K562 (cell line): ENCODE results near the gene POU3F1. TPM values are rescaled to one million over a fixed set of nuclear protein-coding genes. Genes with fewer than 3 reads are reported as not detected.

Experiments
- ATAC-seq: fragments of 200-7000 bp; cut with Tn5 transposase; 3 replicates; pipeline ENCODE4 v1.9.1; 2020; ENCODE audit warnings: moderate library complexity
- BruUV-seq: library from RNA; stranded (reverse); fragments of 400-500 nt; replicated peaks from 2 replicates; lab custom pipeline; 2021; lab: Mats Ljungman, UMichigan
- CTCF ChIA-PET: fragments of 300-600 bp; formaldehyde crosslinking; extraction: SDS; loops from one replicate; lab custom pipeline; 2021; ENCODE audit warnings: low intra/inter-chr PET ratio; lab: Yijun Ruan, JAX
- POLR2A ChIA-PET: fragments of 300-600, 350-650 bp; sonication (Branson Sonifier 250); formaldehyde crosslinking; extraction: SDS; loops from one replicate; lab custom pipeline; 2021; ENCODE audit warnings: antibody characterized with exemption, inconsistent platforms; lab: Yijun Ruan, JAX
- DNase-seq, 4 experiments: peaks; one replicate each; pipeline versions ENCODE4 v3.0.0 to v3.0.0-alpha.2; 2011 to 2018; ENCODE audit warnings: low spot score in 3 of 4, mixed read lengths in 3 of 4; ENCODE audit errors: extremely low read depth in 1 of 4
- FAIRE-seq: peaks from 2 replicates; lab custom pipeline; 2011; peaks lifted over from hg19 to GRCh38; lab: Jason Lieb, UNC
- H2AFZ ChIP-seq: 2 replicates; pipeline ENCODE4 v1.6.0; 2011; ENCODE audit warnings: low read depth, low read length, control low read depth, inconsistent platforms
- H3K27ac ChIP-seq: fragments of 200-600 bp; 3 replicates; pipeline ENCODE4 v1.8.0; 2011; ENCODE audit warnings: low read depth, mild to moderate bottlenecking, control low read depth, inconsistent platforms, low read length, moderate library complexity, mixed read lengths; ENCODE audit errors: extremely low read depth
- H3K27me3 ChIP-seq, 2 experiments: fragments of 300-600 bp in 1 of 2; 2 replicates in 1 of 2; 3 replicates in 1 of 2; pipeline versions ENCODE4 v1.6.0 to v1.8.0; 2011; ENCODE audit warnings: inconsistent platforms in 2 of 2, low read length in 2 of 2, mild to moderate bottlenecking in 1 of 2, mixed read lengths in 1 of 2, moderate library complexity in 1 of 2; ENCODE audit not compliant: control insufficient read depth in 2 of 2, insufficient read depth in 2 of 2
- H3K36me3 ChIP-seq: fragments of 300-600 bp; 3 replicates; pipeline ENCODE4 v1.8.0; 2011; ENCODE audit warnings: mild to moderate bottlenecking, low read length, inconsistent platforms; ENCODE audit not compliant: control insufficient read depth, insufficient read depth
- H3K4me1 ChIP-seq, 2 experiments: fragments of 200-600 bp in 1 of 2; replicated peaks in 1 of 2; 2 replicates in 1 of 2; 3 replicates in 1 of 2; pipeline versions ENCODE4 v1.5.1 to v1.8.0; 2011; ENCODE audit warnings: inconsistent platforms in 2 of 2, low read length in 2 of 2, mild to moderate bottlenecking in 1 of 2, mixed read lengths in 1 of 2, moderate library complexity in 1 of 2; ENCODE audit not compliant: control insufficient read depth in 2 of 2, insufficient read depth in 2 of 2
- H3K4me2 ChIP-seq: 2 replicates; pipeline ENCODE4 v1.6.1; 2011; ENCODE audit warnings: low read length, control low read depth, inconsistent platforms, mixed read lengths; ENCODE audit not compliant: insufficient read depth
- H3K4me3 ChIP-seq: fragments of 200-600 bp; sonication (generic), shearing (Covaris generic); 2 replicates; pipeline ENCODE4 v1.5.1; 2016; ENCODE audit warnings: control low read depth, inconsistent platforms
- H3K79me2 ChIP-seq: fragments of 200-600 bp; 3 replicates; pipeline ENCODE4 v1.8.0; 2011; ENCODE audit warnings: low read length, inconsistent platforms; ENCODE audit not compliant: control insufficient read depth, insufficient read depth
- H3K9ac ChIP-seq, 2 experiments: 2 replicates each; pipeline versions ENCODE4 v1.6.0 to v1.6.1; 2011; ENCODE audit warnings: low read depth in 2 of 2, low read length in 2 of 2, control low read depth in 1 of 2, inconsistent platforms in 1 of 2, mild to moderate bottlenecking in 1 of 2, mixed read lengths in 1 of 2; ENCODE audit not compliant: insufficient read depth in 1 of 2
- H3K9me1 ChIP-seq: one replicate; pipeline ENCODE4 v1.6.0; 2011; ENCODE audit warnings: inconsistent platforms, mild to moderate bottlenecking, low read length, moderate library complexity; ENCODE audit not compliant: control insufficient read depth, insufficient read depth
- H3K9me3 ChIP-seq: replicated peaks from 2 replicates; pipeline ENCODE4 v1.5.1; 2011; ENCODE audit warnings: low read depth, low read length, inconsistent platforms; ENCODE audit not compliant: control insufficient read depth, insufficient read depth
- H4K20me1 ChIP-seq: replicated peaks from 2 replicates; pipeline ENCODE4 v1.6.1; 2011; ENCODE audit warnings: low read length, inconsistent platforms, mixed read lengths; ENCODE audit not compliant: control insufficient read depth, insufficient read depth
- CEBPB ChIP-seq: fragments of 450-650 bp; IDR thresholded peaks from 2 replicates; pipeline ENCODE4 v1.6.1; 2016; ENCODE audit warnings: missing genetic modification characterization, missing compliant biosample characterization
- KLF1 ChIP-seq: fragments of 450-650 bp; IDR thresholded peaks from 2 replicates; pipeline ENCODE4 v1.6.1; 2016; ENCODE audit warnings: missing genetic modification characterization, missing compliant biosample characterization
- NRF1 ChIP-seq, 2 experiments: fragments of 450-650 bp; IDR thresholded peaks in 1 of 2; conservative IDR thresholded peaks in 1 of 2; 2 replicates each; pipeline ENCODE4 v1.6.1; 2014; ENCODE audit warnings: mild to moderate bottlenecking in 2 of 2
- SP1 ChIP-seq: sonication (generic); formaldehyde crosslinking; IDR thresholded peaks from 2 replicates; pipeline ENCODE4 v1.8.1; 2022; ENCODE audit warnings: mild to moderate bottlenecking, missing genetic modification reagents
- WGBS: fragments of 100-300 bp; shearing (Covaris generic); methylation state at CpG from one replicate; pipeline ENCODE4 v1.1.6; 2016; ENCODE audit warnings: low coverage, mixed read lengths; ENCODE audit not compliant: insufficient coverage; ENCODE audit errors: missing lambda C conversion rate; 5-methylcytosine and 5-hydroxymethylcytosine counted together
- in situ Hi-C: fragments of 300-500 bp; cut with MboI; formaldehyde crosslinking; loops from 4 replicates; pipeline ENCODE4 v1.15.0; 2018; ENCODE audit warnings: inconsistent platforms, mixed read lengths
- intact Hi-C: fragments of 100-400 bp; cut with micrococcal nuclease; formaldehyde crosslinking; loops from 2 replicates; pipeline ENCODE4 v1.14.2; 2022
- polyA plus RNA-seq, 8 experiments: library from polyadenylated mRNA; depleted of rRNA in 4 of 8; stranded (reverse) in 5 of 8; unstranded in 3 of 8; fragments of >200 nt; fragmentation: Nextera tagmentation in 2 of 8; fragmentation: Illumina TruSeq in 1 of 8; extraction: Ambion mirVana in 2 of 8; extraction: Trizol in 1 of 8; gene quantifications; 2 replicates each; pipeline versions ENCODE4 v1.2.1 to v1.2.3, GENCODE V29; 2011 to 2014; ENCODE audit warnings: inconsistent platforms in 1 of 8, missing spikeins in 1 of 8
- total RNA-seq, 7 experiments: library from RNA; depleted of rRNA in 6 of 7; stranded (reverse); fragments of >200 nt in 6 of 7; fragmentation: Illumina TruSeq in 2 of 7; extraction: Trizol in 2 of 7; gene quantifications; 2 replicates each; pipeline versions ENCODE4 v1.2.1 to v1.2.3, GENCODE V29; 2011 to 2021; ENCODE audit warnings: low replicate concordance in 1 of 7

POU3F1 gene
- total and polyA plus RNA-seq, 9 of the 15 experiments (the other 6 are each of a cell fraction or from before 2014, with no cell fraction given): 0.09 TPM; not detected in 8

- peaks cover 11% of the 10 kb centered on the region; the same call in 1 of the 2 replicates for H4K20me1 ChIP-seq
- no peaks in the 10 kb centered on the region for H3K36me3 ChIP-seq
- H2AFZ ChIP-seq: no peak overlapping the region
- FAIRE-seq: no peak
- no peaks in the 10 kb centered on the region for H3K9me3 ChIP-seq
- 4% methylated on average over 3 of the region's 3 CpGs for WGBS
- ATAC-seq: no peak
- CTCF ChIA-PET: no interaction called here
- H3K79me2 ChIP-seq: no peaks in the 10 kb centered on the region
- H3K27me3 ChIP-seq: peaks cover 51 to 75% of the 10 kb centered on the region in 2 experiments
- H3K27ac ChIP-seq: no peak overlapping the region
- no peaks in the 10 kb centered on the region; a peak in 1 of 5 replicates for H3K4me1 ChIP-seq
- no peak overlapping the region for H3K4me2 ChIP-seq
- H3K9ac ChIP-seq: no peak overlapping the region
- DNase-seq: no peak
- H3K9me1 ChIP-seq: no peaks in the 10 kb centered on the region
- POLR2A ChIA-PET: interaction anchor here (1.3 kb wide), 1 partner anchor 8 kb away, joined by 5 read pairs; no protein-coding TSS in a partner anchor
- in situ Hi-C loops (no loop called here), intact Hi-C loops (no loop called here)
- no TSS peak for BruUV-seq
- peak; percentile 27; the same call in 1 of the 2 replicates for TF ChIP-seq CEBPB (tag)
- no peak for TF ChIP-seq SP1
- TF ChIP-seq, all 486 proteins: peak for 1
- no peak overlapping the region for H3K4me3 ChIP-seq
Measured at GRCh38 chr1:38090796-38091195, 44.2 kb upstream of the POU3F1 start.

GRCh38 chr1:38089712-38090360, 43.2 kb upstream of the POU3F1 start:
- no peak for ATAC-seq
- CTCF ChIA-PET: interaction anchor here (0.7 kb wide), 1 partner anchor 726 kb away, joined by 3 read pairs; no protein-coding TSS in a partner anchor

More at GRCh38 chr1:38089712-38090360, 43.2 kb upstream of the POU3F1 start:
- Histone ChIP-seq H3K27me3 (peaks cover 42 to 70% of the 10 kb centered on the region in 2 experiments), H3K36me3 (no peaks in the 10 kb centered on the region), H3K9me3 (no peaks in the 10 kb centered on the region), H3K9ac (no peak overlapping the region), H3K9me1 (no peaks in the 10 kb centered on the region), H3K4me1 (no peaks in the 10 kb centered on the region; a peak in 1 of 5 replicates), H3K79me2 (no peaks in the 10 kb centered on the region), H3K4me3 (no peak overlapping the region), H2AFZ (no peak overlapping the region), H3K27ac (no peak overlapping the region), H3K4me2 (no peak overlapping the region), H4K20me1 (peaks cover 11% of the 10 kb centered on the region; the same call in 1 of the 2 replicates)
- no peak for DNase-seq
- BruUV-seq: no TSS peak
- POLR2A ChIA-PET: no interaction called here
- 3% methylated on average over 11 of the region's 11 CpGs for WGBS
- intact Hi-C loops (loop anchor here (5.0 kb wide), 1 partner anchor 53 kb away; no protein-coding TSS in a partner anchor), in situ Hi-C loops (no loop called here)
- FAIRE-seq: no peak
- no peak for TF ChIP-seq KLF1 (tag)
- TF ChIP-seq NRF1 (conservative IDR thresholded peaks at IDR 0.05 in 1 of 2, IDR thresholded peaks at IDR 0.05 in 1 of 2): peak; percentile 37 to 57; a peak in 2 of 4 replicates
